HEK293 (cell line): ENCODE measurements around the gene SLC35B1.
"Not testable (repeated sequence)": the region's sequence is repeated elsewhere in the genome, so short reads cannot be mapped to it uniquely, and the experiment has no call there.

Experiments
- CTCF ChIA-PET: fragments of 350-600 bp; formaldehyde crosslinking; extraction: SDS; loops from one replicate; lab custom pipeline; 2021; ENCODE audit warnings: antibody characterized with exemption; lab: Yijun Ruan, JAX
- POLR2A ChIA-PET: fragments of 300-600 bp; formaldehyde crosslinking; extraction: SDS; loops from one replicate; lab custom pipeline; 2020; ENCODE audit warnings: antibody characterized with exemption, inconsistent platforms; lab: Yijun Ruan, JAX
- H3K27ac ChIP-seq: fragments of 200-500 bp; sonication (Bioruptor generic); 2 replicates; pipeline ENCODE4 v1.5.1; 2014; ENCODE audit warnings: low read depth, low read length, control low read depth, inconsistent platforms; ENCODE audit errors: extremely low read depth
- H3K36me3 ChIP-seq, 2 experiments: fragments of 200-500 bp in 1 of 2; sonication (Bioruptor generic) in 1 of 2; 1 replicate in 1 of 2; 2 replicates in 1 of 2; pipeline ENCODE4 v1.5.1; 2014 to 2017; ENCODE audit warnings: inconsistent platforms in 2 of 2, low read length in 2 of 2; ENCODE audit not compliant: control insufficient read depth in 2 of 2, insufficient read depth in 1 of 2
- H3K4me1 ChIP-seq: fragments of 200-500 bp; sonication (Bioruptor generic); 2 replicates; pipeline ENCODE4 v1.5.1; 2014; ENCODE audit warnings: mild to moderate bottlenecking, low read length, inconsistent platforms; ENCODE audit not compliant: control insufficient read depth, insufficient read depth
- H3K4me3 ChIP-seq: 2 replicates; pipeline ENCODE4 v1.5.1; 2011; ENCODE audit warnings: low read depth, mild to moderate bottlenecking, control low read depth, low read length, moderate library complexity
- H3K9me3 ChIP-seq: fragments of 200-500 bp; sonication (Bioruptor generic); 2 replicates; pipeline ENCODE4 v1.5.1; 2014; ENCODE audit warnings: low read depth, low read length, inconsistent platforms; ENCODE audit not compliant: control insufficient read depth, insufficient read depth
- EGR2 ChIP-seq: fragments of 450-650 bp; formaldehyde crosslinking; IDR thresholded peaks from 2 replicates; pipeline ENCODE4 v1.5.1; 2016; ENCODE audit warnings: low read depth, missing biosample characterization, missing genetic modification characterization
- FEZF1 ChIP-seq: fragments of 450-650 bp; formaldehyde crosslinking; IDR thresholded peaks from 2 replicates; pipeline ENCODE4 v1.5.1; 2016; ENCODE audit warnings: missing biosample characterization, missing genetic modification characterization
- HOXA7 ChIP-seq: sonication (generic); formaldehyde crosslinking; IDR thresholded peaks from 2 replicates; pipeline ENCODE4 v1.8.1; 2022; ENCODE audit warnings: missing genetic modification reagents, borderline replicate concordance
- IKZF3 ChIP-seq: fragments of 450-650 bp; IDR thresholded peaks from 2 replicates; pipeline ENCODE4 v1.5.0; 2018; ENCODE audit warnings: missing biosample characterization, mild to moderate bottlenecking, missing genetic modification characterization, moderate library complexity
- KLF7 ChIP-seq: fragments of 450-650 bp; formaldehyde crosslinking; IDR thresholded peaks from 2 replicates; pipeline ENCODE4 v1.5.1; 2016; ENCODE audit warnings: missing biosample characterization, missing genetic modification characterization, borderline replicate concordance
- KLF8 ChIP-seq: fragments of 450-650 bp; formaldehyde crosslinking; IDR thresholded peaks from 2 replicates; pipeline ENCODE4 v1.5.1; 2016; ENCODE audit warnings: missing biosample characterization, missing genetic modification characterization
- PATZ1 ChIP-seq: fragments of 450-650 bp; formaldehyde crosslinking; IDR thresholded peaks from 2 replicates; pipeline ENCODE4 v1.5.1; 2016; ENCODE audit warnings: missing biosample characterization, missing genetic modification characterization
- SALL2 ChIP-seq: fragments of 450-650 bp; formaldehyde crosslinking; IDR thresholded peaks from 2 replicates; pipeline ENCODE4 v1.5.0; 2017; ENCODE audit warnings: missing biosample characterization, mild to moderate bottlenecking, missing genetic modification characterization, borderline replicate concordance
- SCRT2 ChIP-seq: fragments of 450-650 bp; formaldehyde crosslinking; IDR thresholded peaks from 2 replicates; pipeline ENCODE4 v1.5.1; 2016; ENCODE audit warnings: missing biosample characterization, missing genetic modification characterization
- WT1 ChIP-seq: fragments of 450-650 bp; formaldehyde crosslinking; IDR thresholded peaks from 2 replicates; pipeline ENCODE4 v1.5.1; 2016; ENCODE audit warnings: missing biosample characterization, missing genetic modification characterization
- ZNF121 ChIP-seq: fragments of 450-650 bp; formaldehyde crosslinking; IDR thresholded peaks from 2 replicates; pipeline ENCODE4 v1.5.1; 2016; ENCODE audit warnings: missing biosample characterization, missing genetic modification characterization
- ZNF140 ChIP-seq: fragments of 450-650 bp; formaldehyde crosslinking; IDR thresholded peaks from 2 replicates; pipeline ENCODE4 v1.5.1; 2016; ENCODE audit warnings: missing biosample characterization, missing genetic modification characterization
- ZNF146 ChIP-seq: fragments of 450-650 bp; formaldehyde crosslinking; IDR thresholded peaks from 2 replicates; pipeline ENCODE4 v1.5.1; 2016; ENCODE audit warnings: missing biosample characterization, missing genetic modification characterization
- ZNF174 ChIP-seq: fragments of 450-650 bp; formaldehyde crosslinking; IDR thresholded peaks from 2 replicates; pipeline ENCODE4 v1.5.0; 2017; ENCODE audit warnings: missing biosample characterization, mild to moderate bottlenecking, missing genetic modification characterization
- ZNF184 ChIP-seq: fragments of 450-650 bp; IDR thresholded peaks from 2 replicates; pipeline ENCODE4 v1.5.1; 2018; ENCODE audit warnings: missing biosample characterization, mild to moderate bottlenecking, missing genetic modification characterization
- ZNF202 ChIP-seq: fragments of 450-650 bp; formaldehyde crosslinking; IDR thresholded peaks from 2 replicates; pipeline ENCODE4 v1.5.1; 2016; ENCODE audit warnings: missing biosample characterization, missing genetic modification characterization, borderline replicate concordance
- ZNF23 ChIP-seq: fragments of 450-650 bp; formaldehyde crosslinking; IDR thresholded peaks from 2 replicates; pipeline ENCODE4 v1.5.1; 2016; ENCODE audit warnings: missing biosample characterization, missing genetic modification characterization, borderline replicate concordance
- ZNF302 ChIP-seq: fragments of 450-650 bp; formaldehyde crosslinking; IDR thresholded peaks from 2 replicates; pipeline ENCODE4 v1.5.1; 2016; ENCODE audit warnings: missing biosample characterization, missing genetic modification characterization, low read depth
- ZNF341 ChIP-seq: fragments of 450-650 bp; formaldehyde crosslinking; IDR thresholded peaks from 2 replicates; pipeline ENCODE4; 2016; ENCODE audit warnings: low read depth, missing biosample characterization, missing genetic modification characterization
- ZNF423 ChIP-seq: fragments of 450-650 bp; formaldehyde crosslinking; IDR thresholded peaks from 2 replicates; pipeline ENCODE4 v1.5.1; 2016; ENCODE audit warnings: missing biosample characterization, missing genetic modification characterization
- ZNF548 ChIP-seq: fragments of 450-650 bp; formaldehyde crosslinking; IDR thresholded peaks from 2 replicates; pipeline ENCODE4 v1.5.1; 2016; ENCODE audit warnings: missing biosample characterization, missing genetic modification characterization
- ZNF585B ChIP-seq: fragments of 450-650 bp; formaldehyde crosslinking; IDR thresholded peaks from 2 replicates; pipeline ENCODE4 v1.5.1; 2016; ENCODE audit warnings: missing biosample characterization, missing genetic modification characterization
- ZNF623 ChIP-seq: fragments of 450-650 bp; formaldehyde crosslinking; IDR thresholded peaks from 2 replicates; pipeline ENCODE4 v1.5.1; 2016; ENCODE audit warnings: missing biosample characterization, missing genetic modification characterization
- ZNF660 ChIP-seq: fragments of 450-650 bp; IDR thresholded peaks from 2 replicates; pipeline ENCODE4 v1.5.1; 2018; ENCODE audit warnings: missing biosample characterization, mild to moderate bottlenecking, missing genetic modification characterization
- ZNF692 ChIP-seq: fragments of 450-650 bp; formaldehyde crosslinking; IDR thresholded peaks from 2 replicates; pipeline ENCODE4 v1.5.1; 2016; ENCODE audit warnings: missing biosample characterization, missing genetic modification characterization
- ZNF701 ChIP-seq: fragments of 450-650 bp; formaldehyde crosslinking; IDR thresholded peaks from 2 replicates; pipeline ENCODE4 v1.5.1; 2016; ENCODE audit warnings: missing biosample characterization, missing genetic modification characterization

Gene SLC35B1

DNA sequence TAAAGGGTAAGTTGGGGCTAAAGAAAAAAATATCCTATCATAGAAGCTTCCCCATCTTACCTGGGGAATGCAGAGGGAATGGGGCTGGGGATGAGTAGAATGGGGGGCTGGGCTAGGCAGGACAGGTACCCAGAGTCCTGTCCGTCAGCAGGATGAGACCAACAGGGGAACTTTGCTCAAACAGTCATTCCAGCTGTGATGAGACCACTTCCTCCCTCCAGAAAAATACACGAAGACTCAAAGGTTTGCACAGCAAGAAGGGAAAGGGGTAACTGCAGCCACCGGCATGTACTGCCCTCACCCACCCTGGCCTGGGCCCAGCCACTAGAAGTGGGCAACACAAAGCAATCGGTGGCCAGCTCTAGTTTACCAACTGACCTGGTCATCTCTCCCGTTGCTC, 20.7 kb upstream of the SLC35B1 start (continued):
- no peak for TF ChIP-seq SALL2 (tag by site-specific recombination)
- no peak for TF ChIP-seq FEZF1 (tag by site-specific recombination)
- TF ChIP-seq ZNF660 (tag by site-specific recombination): no peak
- TF ChIP-seq PATZ1 (tag by site-specific recombination): no peak
- no peak for TF ChIP-seq ZNF174 (tag by site-specific recombination)
- no peak for TF ChIP-seq ZNF202 (tag by site-specific recombination)

DNA sequence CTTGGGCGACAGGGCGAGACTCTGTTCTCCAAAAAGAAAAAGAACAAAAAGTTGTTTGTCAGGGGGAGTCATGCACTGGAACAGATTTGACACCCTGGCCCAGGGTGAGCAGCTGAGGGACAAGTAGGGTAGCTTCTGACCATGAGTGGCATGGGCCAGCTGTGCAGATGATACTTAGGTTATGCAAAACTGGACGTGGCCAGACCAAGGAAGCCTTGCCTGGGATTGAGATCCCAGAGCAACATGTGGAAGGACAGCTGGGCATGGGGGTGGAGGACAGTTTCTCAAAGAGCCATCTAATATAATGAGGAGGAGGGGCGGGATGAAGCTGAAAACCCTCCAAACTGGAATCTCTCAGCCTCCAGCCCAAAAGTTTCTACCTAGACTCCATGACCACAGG, 19.6 kb upstream of the SLC35B1 start:
- POLR2A ChIA-PET: interaction anchor here (1.6 kb wide), 1 partner anchor 37 kb away, joined by 5 read pairs; the partner anchor contains the start of gene FAM117A
- H3K9me3 ChIP-seq: no peaks in the 10 kb centered on the region
- H3K27ac ChIP-seq: no peak overlapping the region
- no peak overlapping the region for H3K4me3 ChIP-seq
- peaks cover 3 to 9% of the 10 kb centered on the region in 2 experiments; a peak in 2 of 3 replicates for H3K36me3 ChIP-seq
- CTCF ChIA-PET: interaction anchor here (0.6 to 1.6 kb wide), 2 partner anchors 19 to 168 kb away, joined by 3 to 5 read pairs; partner anchors contain the start of gene SLC35B1
- TF ChIP-seq KLF7 (tag by site-specific recombination) (no peak), SCRT2 (no peak), ZNF23 (tag by site-specific recombination) (no peak), ZNF140 (tag by site-specific recombination) (no peak), KLF8 (tag by site-specific recombination) (no peak), EGR2 (no peak), ZNF174 (tag by site-specific recombination) (no peak), HOXA7 (CRISPR knock-in tag) (no peak), ZNF548 (tag by site-specific recombination) (no peak), ZNF585B (tag by site-specific recombination) (no peak), ZNF692 (no peak), ZNF423 (tag by site-specific recombination) (no peak), ZNF146 (tag by site-specific recombination) (no peak)
- no peaks in the 10 kb centered on the region for H3K4me1 ChIP-seq

DNA sequence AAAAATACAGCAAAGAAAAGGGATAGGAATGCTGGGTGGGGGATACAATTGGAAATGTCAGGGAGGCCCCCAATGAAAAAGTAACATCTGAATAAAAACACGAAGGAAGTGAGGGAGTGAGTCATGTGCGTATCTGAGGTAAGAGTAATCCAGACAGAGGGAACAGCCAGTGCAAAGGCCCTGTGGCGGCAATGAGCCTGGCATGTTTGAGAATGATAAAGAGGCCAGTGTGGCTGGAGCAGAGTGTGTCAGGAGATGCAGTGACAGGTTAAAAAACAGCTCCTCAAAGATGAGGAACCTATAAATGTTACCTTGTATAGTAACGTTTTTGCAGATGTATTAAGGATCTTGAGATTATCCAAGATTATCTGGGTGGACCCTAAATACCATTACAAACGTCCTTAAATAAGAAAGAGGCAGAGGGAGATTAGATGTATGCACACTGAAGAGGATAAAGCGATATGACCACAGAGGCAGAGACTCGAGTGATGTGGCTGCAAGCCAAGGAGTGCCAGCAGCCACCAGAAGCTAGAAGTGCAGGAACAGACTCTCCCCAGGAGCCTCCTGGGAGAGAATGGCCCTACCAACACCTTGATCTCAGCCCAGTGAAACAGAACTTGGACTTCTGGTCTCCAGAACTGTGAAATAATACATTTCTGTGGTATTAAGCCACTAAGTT, 17.8 kb upstream of the SLC35B1 start:
- Histone ChIP-seq H3K36me3 (peaks cover 3 to 20% of the 10 kb centered on the region in 2 experiments; a peak in 2 of 3 replicates), H3K27ac (no peak overlapping the region), H3K4me3 (no peak overlapping the region), H3K9me3 (no peaks in the 10 kb centered on the region), H3K4me1 (no peaks in the 10 kb centered on the region)
- TF ChIP-seq ZNF121 (tag by site-specific recombination): no peak
- no peak for TF ChIP-seq IKZF3 (tag by site-specific recombination)
- TF ChIP-seq ZNF341 (tag by site-specific recombination): no peak
- TF ChIP-seq ZNF302 (tag by site-specific recombination): no peak
- no peak for TF ChIP-seq ZNF184 (tag by site-specific recombination)
- peak; percentile 96 for TF ChIP-seq ZNF623
- no peak for TF ChIP-seq WT1 (tag by site-specific recombination)
- TF ChIP-seq ZNF701 (tag by site-specific recombination): no peak
- ChIA-PET CTCF (interaction anchor here (0.7 kb wide), 1 partner anchor 578 kb away, joined by 6 read pairs; no protein-coding TSS in a partner anchor), POLR2A (interaction anchor here (1.4 kb wide), 1 partner anchor 39 kb away, joined by 6 read pairs; the partner anchor contains the start of gene FAM117A)

DNA sequence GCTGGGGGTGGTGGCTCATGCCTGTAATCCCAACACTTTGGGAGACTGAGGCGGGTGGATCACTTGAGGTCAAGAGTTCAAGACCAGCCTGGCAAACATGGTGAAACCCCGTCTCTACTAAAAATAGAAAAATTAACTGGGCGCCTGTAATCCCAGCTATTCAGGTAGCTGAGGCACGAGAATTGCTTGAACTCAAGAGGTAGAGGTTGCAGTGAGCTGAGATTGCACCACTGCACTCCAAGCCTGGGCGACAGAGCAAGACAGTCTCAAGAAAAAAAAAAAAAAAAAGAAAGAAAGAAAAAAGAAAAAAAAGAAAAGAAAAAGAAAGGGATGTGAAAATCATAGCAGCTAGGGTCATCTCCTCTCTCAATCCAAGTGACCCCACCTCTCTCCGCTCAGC, 16.8 kb upstream of the SLC35B1 start:
- H3K4me1 ChIP-seq, H3K9me3 ChIP-seq, POLR2A ChIA-PET, H3K4me3 ChIP-seq, H3K27ac ChIP-seq: not testable (repeated sequence)
- CTCF ChIA-PET: interaction anchor here (0.6 to 0.7 kb wide), 3 partner anchors 11 to 14 kb away, joined by 3 to 7 read pairs (median 4); no protein-coding TSS in a partner anchor
- H3K36me3 ChIP-seq: peaks cover 3 to 29% of the 10 kb centered on the region in 2 experiments; a peak in 2 of 3 replicates
